Mononuclear cell (primary cell): Measurements from ENCODE around the gene GIMAP8. TPM values are rescaled to one million over a fixed set of nuclear protein-coding genes. Genes with fewer than 3 reads are reported as not detected.
"Not testable (repeated sequence)": the region's sequence is repeated elsewhere in the genome, so short reads cannot be mapped to it uniquely, and the experiment has no call there.

Source experiments
- H3K27me3 ChIP-seq: 2 replicates; pipeline ENCODE4 v1.6.0; 2011; ENCODE audit warnings: low read length, control low read depth; ENCODE audit not compliant: insufficient read depth
- H3K4me1 ChIP-seq: 2 replicates; pipeline ENCODE4 v1.5.1; 2011; ENCODE audit warnings: mild to moderate bottlenecking, low read length, control low read depth; ENCODE audit not compliant: insufficient read depth
- H3K4me3 ChIP-seq: 2 replicates; pipeline ENCODE4 v1.5.1; 2011; ENCODE audit warnings: mild to moderate bottlenecking, low read length, moderate library complexity
- H3K9me3 ChIP-seq: 2 replicates; pipeline ENCODE4 v1.5.1; 2011; ENCODE audit warnings: low read depth, mild to moderate bottlenecking, control low read depth, low read length
- total RNA-seq: library from RNA; depleted of rRNA; stranded (reverse); fragments of >200 nt; gene quantifications from one replicate; pipeline ENCODE4 v1.2.3, GENCODE V29; 2012

The GIMAP8 gene
- total RNA-seq, 1 donor = 4.2 TPM

- not testable (repeated sequence) for H3K4me1 ChIP-seq, H3K27me3 ChIP-seq, H3K4me3 ChIP-seq
- H3K9me3 ChIP-seq = peaks cover 31% of the 10 kb centered on the region
These were observed 72.5 kb downstream of the GIMAP8 start for GRCh38 chr7:150522931-150523330.

- H3K9me3 ChIP-seq = peaks cover 42% of the 10 kb centered on the region
- peaks cover 8% of the 10 kb centered on the region for H3K4me1 ChIP-seq
- H3K4me3 ChIP-seq = no peak overlapping the region
- no peaks in the 10 kb centered on the region for H3K27me3 ChIP-seq
These were observed 73.6 kb downstream of the GIMAP8 start for GRCh38 chr7:150524018-150524417.

Other genes starting within 250 kb of the GIMAP8 start
- gene LRRC61, start 127.3 kb upstream of the GIMAP8 start, total RNA-seq = 15.6 TPM
- gene ACTR3C, start 127.1 kb upstream of the GIMAP8 start, total RNA-seq = 9.3 TPM
- not detected for gene RARRES2, start 109.0 kb upstream of the GIMAP8 start, total RNA-seq
- gene REPIN1, start 81.8 kb upstream of the GIMAP8 start, total RNA-seq = 49.2 TPM
- 0.94 TPM for gene ZNF775, start 71.3 kb upstream of the GIMAP8 start, total RNA-seq
- gene GIMAP7, start 64.2 kb downstream of the GIMAP8 start, total RNA-seq = 44.2 TPM
- 47.9 TPM for gene GIMAP4, start 116.8 kb downstream of the GIMAP8 start, total RNA-seq
- gene GIMAP6, start 181.8 kb downstream of the GIMAP8 start, total RNA-seq = 26.2 TPM
- gene GIMAP2, start 235.1 kb downstream of the GIMAP8 start, total RNA-seq = 159 TPM